GM12892 (cell line): ENCODE measurements around the gene PKMYT1.

Source experiments
- POLR2A ChIP-seq: IDR thresholded peaks from 2 replicates; pipeline ENCODE4 v1.6.1; 2011; ENCODE audit warnings: low read depth, low read length, control low read depth
- POLR2AphosphoS5 ChIP-seq: IDR thresholded peaks from 2 replicates; pipeline ENCODE4 v1.6.1; 2011; ENCODE audit warnings: low read depth, low read length, control low read depth
- TAF1 ChIP-seq: IDR thresholded peaks from 2 replicates; pipeline ENCODE4 v1.6.1; 2011; ENCODE audit warnings: low read depth, mild to moderate bottlenecking, control low read depth, low read length, borderline replicate concordance

- TF ChIP-seq POLR2A, result no peak
- no peak for TF ChIP-seq POLR2AphosphoS5
- TF ChIP-seq TAF1, result no peak
Measured at GRCh38 chr16:3014971-3015370, 34.7 kb upstream of the PKMYT1 start.
